RWPE2 (cell line): Measurements from ENCODE around the gene VDR.

Experiments used
- ATAC-seq: fragments of 200-7000 bp; cut with Tn5 transposase; 3 replicates; pipeline ENCODE4 v1.9.1; 2021; ENCODE audit warnings: low read depth
- DNase-seq: peaks from one replicate; pipeline ENCODE4 v3.0.0-alpha.2; 2020; ENCODE audit warnings: low spot score
- H3K27ac ChIP-seq: fragments of 450-650 bp; 2 replicates; pipeline ENCODE4 v1.5.1; 2017; ENCODE audit warnings: mild to moderate bottlenecking; ENCODE audit not compliant: poor library complexity, severe bottlenecking
- H3K27me3 ChIP-seq: fragments of 250-450 bp; sonication (Bioruptor Pico); 2 replicates; pipeline ENCODE4 v1.5.1; 2021; ENCODE audit warnings: mild to moderate bottlenecking, moderate library complexity; ENCODE audit not compliant: insufficient read depth, poor library complexity, severe bottlenecking
- H3K36me3 ChIP-seq: fragments of 250-450 bp; sonication (Bioruptor Pico); 2 replicates; pipeline ENCODE4 v1.5.1; 2020; ENCODE audit warnings: low read depth, mild to moderate bottlenecking, moderate library complexity
- H3K4me1 ChIP-seq: fragments of 250-450 bp; sonication (Bioruptor Pico); 2 replicates; pipeline ENCODE4 v1.5.1; 2021; ENCODE audit warnings: mild to moderate bottlenecking, moderate library complexity; ENCODE audit not compliant: insufficient read depth, poor library complexity, severe bottlenecking
- H3K4me3 ChIP-seq: fragments of 250-450 bp; sonication (Bioruptor Pico); 2 replicates; pipeline ENCODE4 v1.5.1; 2021; ENCODE audit warnings: mild to moderate bottlenecking, moderate library complexity; ENCODE audit not compliant: severe bottlenecking
- H3K9me3 ChIP-seq: fragments of 250-450 bp; sonication (Bioruptor Pico); 2 replicates; pipeline ENCODE4 v1.5.1; 2021; ENCODE audit warnings: mild to moderate bottlenecking, moderate library complexity; ENCODE audit not compliant: severe bottlenecking
- CTCF ChIP-seq: fragments of 450-650 bp; IDR thresholded peaks from one replicate; pipeline ENCODE4 v1.5.1; 2017; ENCODE audit warnings: mild to moderate bottlenecking, moderate library complexity; ENCODE audit not compliant: poor library complexity, severe bottlenecking

Gene VDR

GRCh38 chr12:47850153-47851084 is 54.4 kb downstream of the VDR start:
- no peaks in the 10 kb centered on the region for H3K9me3 ChIP-seq
- no peak overlapping the region for H3K4me3 ChIP-seq
- TF ChIP-seq CTCF, result no peak
- peaks cover 6% of the 10 kb centered on the region for H3K4me1 ChIP-seq
- no peak for ATAC-seq
- H3K36me3 ChIP-seq, result peaks cover 56% of the 10 kb centered on the region
- no peaks in the 10 kb centered on the region for H3K27me3 ChIP-seq
- H3K27ac ChIP-seq, result no peak overlapping the region
- DNase-seq, result no peak

DNA sequence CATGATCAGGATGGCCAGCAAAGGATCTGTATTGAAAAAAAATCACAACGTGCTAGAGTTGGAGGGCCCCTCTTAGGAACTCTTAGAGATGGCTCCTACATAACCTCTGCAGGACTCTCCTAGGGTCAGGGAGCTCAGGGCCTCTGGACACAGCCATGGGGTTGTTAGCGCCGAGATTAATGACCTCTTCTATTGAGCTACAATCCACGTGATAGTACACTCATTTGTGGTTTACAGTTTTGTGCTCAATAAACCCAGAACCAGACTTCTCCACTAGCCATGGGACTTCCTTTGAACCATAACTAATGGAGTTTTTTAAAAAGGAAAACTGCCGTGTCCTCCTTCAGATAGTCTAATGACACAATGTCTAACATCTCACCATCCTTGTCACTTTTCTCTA is 55.5 kb downstream of the VDR start:
- ATAC-seq (no peak), DNase-seq (no peak)
- no peak for TF ChIP-seq CTCF
- Histone ChIP-seq H3K4me1 (peaks cover 6% of the 10 kb centered on the region), H3K4me3 (no peak overlapping the region), H3K27me3 (no peaks in the 10 kb centered on the region), H3K9me3 (no peaks in the 10 kb centered on the region), H3K27ac (peak overlapping the region; percentile 4), H3K36me3 (peaks cover 50% of the 10 kb centered on the region)

GRCh38 chr12:47848853-47849252 is 55.9 kb downstream of the VDR start:
- TF ChIP-seq CTCF, result no peak
- DNase-seq (no peak), ATAC-seq (peak; percentile 43; the same call in 2 of the 3 replicates)
- Histone ChIP-seq H3K27me3 (no peaks in the 10 kb centered on the region), H3K9me3 (no peaks in the 10 kb centered on the region), H3K36me3 (peaks cover 46% of the 10 kb centered on the region), H3K4me1 (peaks cover 6% of the 10 kb centered on the region), H3K4me3 (no peak overlapping the region), H3K27ac (peak overlapping the region; percentile 4)

- Histone ChIP-seq H3K4me3 (no peak overlapping the region), H3K9me3 (no peaks in the 10 kb centered on the region), H3K27me3 (no peaks in the 10 kb centered on the region), H3K4me1 (peaks cover 6% of the 10 kb centered on the region), H3K27ac (no peak overlapping the region), H3K36me3 (peaks cover 26% of the 10 kb centered on the region)
- DNase-seq (no peak), ATAC-seq (no peak)
- no peak for TF ChIP-seq CTCF
Observed at GRCh38 chr12:47846294-47846996, 58.3 kb downstream of the VDR start.
